ENCODE measurements around the gene FNDC7.
"Not testable (repeated sequence)": the region's sequence is repeated elsewhere in the genome, so short reads cannot be mapped to it uniquely, and the experiment has no call there.

FNDC7 gene

DNA sequence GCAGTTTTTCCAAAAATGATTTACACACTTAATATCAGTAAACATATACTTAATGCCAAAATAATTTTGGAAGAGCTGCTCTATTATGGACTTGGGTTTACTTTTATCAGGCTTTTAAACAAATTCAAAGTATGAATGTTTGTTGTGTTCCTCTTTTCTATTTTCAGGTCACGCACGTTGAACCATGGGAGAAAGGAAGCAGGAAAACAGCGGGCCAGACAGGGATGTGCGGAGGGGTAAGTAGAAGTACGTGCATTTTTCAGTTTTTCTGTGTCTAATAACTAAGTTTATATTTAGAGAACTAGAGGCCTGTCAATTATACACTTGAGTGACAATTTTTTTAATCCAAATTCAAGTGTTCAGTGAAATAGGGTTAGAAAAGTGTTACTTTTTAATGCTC, 17.2 kb upstream of the FNDC7 start:
- DNase-seq (no peak), ATAC-seq (no peak)

DNA sequence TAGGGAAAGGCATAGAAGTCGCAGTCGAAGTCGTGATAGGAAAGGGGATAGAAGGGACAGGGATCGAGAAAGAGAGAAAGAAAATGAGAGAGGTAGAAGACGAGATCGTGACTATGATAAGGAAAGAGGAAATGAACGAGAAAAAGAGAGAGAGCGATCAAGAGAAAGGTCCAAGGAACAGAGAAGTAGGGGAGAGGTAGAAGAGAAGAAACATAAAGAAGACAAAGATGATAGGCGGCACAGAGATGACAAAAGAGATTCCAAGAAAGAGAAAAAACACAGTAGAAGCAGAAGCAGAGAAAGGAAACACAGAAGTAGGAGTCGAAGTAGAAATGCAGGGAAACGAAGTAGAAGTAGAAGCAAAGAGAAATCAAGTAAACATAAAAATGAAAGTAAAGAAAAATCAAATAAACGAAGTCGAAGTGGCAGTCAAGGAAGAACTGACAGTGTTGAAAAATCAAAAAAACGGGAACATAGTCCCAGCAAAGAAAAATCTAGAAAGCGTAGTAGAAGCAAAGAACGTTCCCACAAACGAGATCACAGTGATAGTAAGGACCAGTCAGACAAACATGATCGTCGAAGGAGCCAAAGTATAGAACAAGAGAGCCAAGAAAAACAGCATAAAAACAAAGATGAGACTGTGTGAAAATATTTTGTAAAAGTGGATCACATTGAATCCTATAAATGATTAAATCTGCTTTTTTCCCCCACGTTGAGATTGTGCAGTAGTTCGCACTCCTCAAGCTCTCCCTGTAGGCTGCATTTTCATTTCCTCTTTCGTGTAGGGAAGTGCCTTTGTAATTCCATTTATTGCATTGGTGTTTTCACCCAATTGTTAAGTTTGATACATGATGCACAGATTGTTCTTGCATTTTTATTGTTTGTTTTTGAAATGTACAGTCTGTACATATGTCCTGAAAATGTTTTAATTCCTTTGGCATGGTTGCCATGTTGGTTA, 13.1 kb upstream of the FNDC7 start:
- DNase-seq = no peak
- ATAC-seq = no peak

DNA sequence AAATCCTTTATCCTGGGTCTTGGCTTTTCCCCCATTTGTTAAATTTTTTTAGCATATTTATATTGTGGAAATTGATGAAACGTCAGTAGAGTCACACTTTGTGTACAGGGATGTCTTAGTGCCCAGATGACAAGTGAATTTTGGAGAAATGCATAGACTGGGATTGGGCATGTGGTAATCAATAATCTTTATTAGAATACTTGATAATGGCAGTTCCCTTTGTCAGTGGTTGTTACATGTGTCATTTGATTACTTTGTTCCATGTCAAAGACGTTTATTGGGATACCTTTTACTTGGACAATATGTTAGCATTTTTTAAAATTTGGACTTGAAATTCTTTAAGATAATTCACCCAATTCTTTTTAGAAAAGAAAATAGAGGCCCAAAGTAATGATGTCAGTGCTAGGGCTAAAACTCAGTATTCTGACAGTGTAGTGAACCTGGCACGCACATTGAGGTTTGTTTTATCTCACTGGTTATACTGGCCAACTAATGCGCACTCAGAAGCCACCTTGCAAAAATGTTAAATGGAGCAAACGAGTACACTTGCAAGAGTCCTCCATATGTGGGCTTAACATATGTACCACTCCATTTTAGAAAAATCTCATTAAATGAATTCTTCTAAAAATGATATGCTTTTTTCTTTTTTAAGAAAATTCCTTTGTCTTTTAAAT, 11.4 kb upstream of the FNDC7 start:
- no peak for DNase-seq

DNA sequence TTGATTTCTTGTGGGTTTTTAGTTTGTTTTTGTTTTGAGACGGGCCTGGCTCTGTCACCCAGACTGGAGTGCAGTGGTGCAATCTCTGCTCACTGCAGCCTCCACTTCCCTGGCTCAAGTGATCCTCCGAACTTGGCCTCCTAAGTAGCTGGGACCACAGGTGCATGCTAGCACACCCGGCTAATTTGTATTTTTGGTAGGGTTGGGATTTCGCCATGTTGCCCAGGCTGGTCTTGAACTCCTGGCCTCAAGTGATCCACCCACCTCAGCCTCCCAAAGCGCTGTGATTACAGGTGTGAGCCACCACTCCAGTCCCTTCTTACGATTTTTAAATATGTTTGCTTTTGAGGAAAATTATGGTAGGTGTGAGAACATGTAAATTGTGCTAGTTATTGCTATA, 10.6 kb upstream of the FNDC7 start:
- not testable (repeated sequence) for DNase-seq, ATAC-seq

More for the DNA sequence above, 11.4 kb upstream of the FNDC7 start:
- no peak for ATAC-seq

DNA sequence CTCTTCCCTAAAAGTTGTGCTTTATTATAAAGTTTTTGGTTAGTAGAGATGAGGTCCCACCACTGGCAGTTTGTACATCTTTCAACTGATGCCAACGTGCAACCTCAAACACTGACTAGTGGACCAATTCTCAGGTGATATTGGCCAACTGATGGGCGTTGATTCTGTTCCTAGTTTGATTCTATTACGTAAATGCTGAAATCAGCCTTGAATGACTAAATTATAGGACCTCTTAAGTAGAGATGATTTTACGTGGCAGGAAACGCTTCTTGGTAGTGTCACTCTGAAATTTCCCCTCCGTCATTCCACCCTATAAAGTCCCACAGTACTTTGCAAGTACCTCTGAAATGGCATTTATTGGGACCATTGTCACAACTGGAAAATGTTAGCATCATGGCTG, 8.8 kb upstream of the FNDC7 start:
- ATAC-seq (peak; percentile 76), DNase-seq (no peak)

DNA sequence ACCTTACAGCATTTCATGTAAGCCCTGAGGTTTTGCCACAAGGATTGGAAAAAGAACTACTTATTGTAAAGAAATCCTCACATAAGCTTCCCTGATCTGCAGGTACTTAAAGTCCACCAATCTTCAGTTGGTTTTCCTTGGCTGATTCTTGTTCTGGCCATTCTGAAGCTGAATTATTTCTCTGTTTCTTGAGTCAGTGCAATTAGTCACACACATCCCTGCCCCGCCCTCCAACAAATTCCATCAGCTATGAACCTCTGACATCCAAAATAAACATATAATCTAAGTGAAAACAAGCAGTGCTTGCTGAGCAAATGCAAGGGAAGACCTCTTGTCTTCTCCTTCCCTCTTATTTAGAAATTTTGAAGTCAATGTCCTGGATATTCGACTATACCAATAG, 8.2 kb upstream of the FNDC7 start:
- ATAC-seq = no peak
- DNase-seq = no peak

DNA sequence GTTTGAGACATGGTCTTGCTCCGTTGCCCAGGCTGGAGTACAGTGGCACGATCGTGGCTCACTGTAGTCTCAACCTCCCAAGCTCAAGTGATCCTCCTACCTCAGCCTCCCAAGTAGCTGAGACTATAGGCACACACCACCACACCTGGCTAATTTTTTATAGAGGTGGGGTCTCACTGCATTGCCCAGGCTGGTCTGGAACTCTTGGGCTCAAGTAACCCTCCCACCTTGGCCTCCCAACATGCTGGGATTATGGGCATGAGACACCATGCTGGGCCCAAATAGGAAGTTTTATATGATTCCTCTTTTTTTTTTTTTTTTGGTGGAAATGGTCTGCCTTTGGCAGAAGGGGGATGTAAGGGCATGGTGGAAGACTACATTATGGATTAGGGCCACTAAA, 6.1 kb upstream of the FNDC7 start:
- ATAC-seq = no peak
- DNase-seq = no peak

DNA sequence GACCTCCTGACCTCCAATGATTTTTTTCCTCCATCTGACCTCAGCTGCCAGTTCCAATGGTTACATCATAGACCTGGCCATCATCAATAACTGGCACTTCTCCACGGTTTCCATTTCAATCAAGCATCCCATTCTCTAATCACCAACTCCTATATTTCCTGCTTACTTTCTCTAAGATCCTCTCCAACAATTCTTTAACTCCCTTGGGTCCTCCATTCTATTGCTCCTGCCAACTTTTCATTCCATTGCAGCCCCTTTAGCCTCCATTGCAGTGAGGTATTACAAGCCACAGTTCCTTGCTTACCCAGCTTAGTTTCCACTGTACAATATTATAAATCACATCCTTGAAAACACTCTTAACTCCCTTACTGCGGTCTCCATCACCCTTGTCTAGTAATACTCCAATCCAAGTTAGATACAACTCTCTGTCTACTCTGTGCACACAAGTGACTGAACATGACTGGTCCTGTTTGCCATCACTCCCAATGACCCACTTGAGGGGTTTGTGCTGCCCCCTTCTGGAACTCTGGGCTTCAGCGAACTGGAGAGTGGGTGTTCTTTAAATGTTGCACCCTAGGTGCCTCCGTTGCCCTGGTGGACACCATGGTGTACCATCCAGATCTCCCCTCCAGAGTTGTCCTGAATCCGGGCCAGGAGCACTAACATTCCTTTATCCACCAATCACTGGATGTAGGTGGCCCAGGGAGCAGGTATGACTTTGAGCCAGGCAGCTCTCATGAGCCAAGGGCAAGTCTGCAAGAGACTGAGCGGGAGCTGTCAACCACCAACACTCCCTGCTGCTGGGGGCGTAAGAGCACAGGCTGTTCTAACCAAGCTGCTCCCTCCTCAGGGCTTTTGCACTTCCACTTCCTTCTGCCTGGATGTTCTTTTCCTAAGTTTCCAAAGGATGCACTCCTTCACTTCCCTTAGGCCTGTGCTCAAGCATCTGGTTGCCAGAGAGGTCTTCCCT, 3.7 kb upstream of the FNDC7 start:
- ATAC-seq = peak; percentile 70
- peak; percentile 70 for DNase-seq

DNA sequence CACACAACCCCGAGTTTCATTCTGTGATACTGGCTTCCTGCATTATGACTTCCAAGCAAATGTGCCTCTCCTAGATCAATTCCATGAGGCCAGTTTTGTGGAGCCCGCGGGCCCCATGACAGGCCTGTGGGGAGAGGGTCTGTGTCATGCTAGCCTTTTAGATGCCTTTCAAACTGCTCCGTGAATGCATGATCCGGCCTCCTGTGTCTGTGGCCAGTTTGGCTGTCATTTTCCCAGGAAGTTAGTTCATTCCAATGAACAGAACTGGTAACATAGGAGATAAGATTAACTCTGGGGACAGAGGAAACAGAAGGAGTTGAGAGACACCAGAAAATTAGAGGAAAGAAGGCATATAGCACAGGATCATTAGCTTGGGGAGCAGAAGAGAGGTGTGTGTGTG, 3.2 kb downstream of the FNDC7 start:
- DNase-seq = no peak
- no peak for ATAC-seq

DNA sequence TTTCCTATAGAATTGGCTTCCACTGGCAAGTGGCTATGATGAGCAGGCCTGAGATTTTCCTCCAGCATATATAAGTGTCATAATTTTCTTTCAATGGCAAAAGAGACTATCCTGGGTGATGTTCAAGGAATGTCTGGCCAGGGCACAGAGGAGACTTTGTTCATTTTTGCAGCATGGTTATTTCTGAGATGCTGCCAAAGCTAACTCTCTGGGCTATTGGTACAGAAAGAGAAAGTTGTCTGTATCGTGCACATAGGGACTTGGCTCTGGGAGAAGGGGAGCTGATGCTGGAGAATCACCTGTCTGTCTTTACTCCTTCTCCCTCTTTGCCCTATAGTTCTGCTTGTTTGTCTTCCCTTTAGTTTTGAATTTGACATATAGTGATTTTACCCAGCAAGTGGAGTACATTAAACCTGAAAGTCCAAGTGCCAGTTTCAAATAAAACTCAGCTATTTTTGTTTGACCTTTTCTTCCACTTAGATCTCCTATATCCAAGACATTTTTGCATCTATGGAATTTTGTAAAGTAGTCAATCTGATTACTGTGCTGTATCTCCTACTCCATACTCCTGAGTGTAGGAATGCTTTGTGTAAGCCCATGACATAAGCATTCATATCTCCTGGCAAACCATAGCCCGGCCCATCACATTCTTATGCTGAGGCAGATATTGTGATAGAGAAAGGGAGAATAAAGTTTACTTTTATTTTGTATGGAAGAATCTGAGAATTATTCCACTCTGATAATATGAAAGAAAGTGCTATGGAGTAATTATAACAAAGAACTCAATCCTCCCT, 3.9 kb downstream of the FNDC7 start:
- no peak for ATAC-seq
- DNase-seq = no peak

DNA sequence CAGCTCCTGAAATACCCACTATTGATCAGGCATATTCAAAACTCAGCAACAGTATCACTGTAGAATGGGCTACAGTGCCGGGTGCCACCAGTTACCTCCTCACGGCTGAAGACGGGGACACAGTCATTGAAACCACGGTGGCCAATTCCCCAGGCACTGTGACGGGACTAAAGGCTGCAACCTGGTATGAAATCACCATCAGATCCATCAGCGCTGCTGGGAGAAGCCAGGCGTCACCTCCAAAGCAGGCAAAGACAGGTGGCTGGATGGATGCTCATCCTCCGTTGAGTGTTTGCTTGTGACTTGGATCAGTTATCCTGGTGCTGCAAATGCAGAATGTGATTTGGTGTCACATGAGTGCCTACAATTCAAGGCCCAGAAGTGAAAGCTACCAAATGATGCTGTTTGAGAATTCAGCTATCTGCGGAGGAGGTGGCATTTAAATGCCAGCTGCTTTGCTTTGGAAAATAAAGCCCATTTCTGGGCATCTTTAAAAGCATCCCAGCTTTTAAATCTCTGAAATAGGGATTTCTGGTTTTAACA, 5.1 kb downstream of the FNDC7 start:
- ATAC-seq = no peak
- no peak for DNase-seq

DNA sequence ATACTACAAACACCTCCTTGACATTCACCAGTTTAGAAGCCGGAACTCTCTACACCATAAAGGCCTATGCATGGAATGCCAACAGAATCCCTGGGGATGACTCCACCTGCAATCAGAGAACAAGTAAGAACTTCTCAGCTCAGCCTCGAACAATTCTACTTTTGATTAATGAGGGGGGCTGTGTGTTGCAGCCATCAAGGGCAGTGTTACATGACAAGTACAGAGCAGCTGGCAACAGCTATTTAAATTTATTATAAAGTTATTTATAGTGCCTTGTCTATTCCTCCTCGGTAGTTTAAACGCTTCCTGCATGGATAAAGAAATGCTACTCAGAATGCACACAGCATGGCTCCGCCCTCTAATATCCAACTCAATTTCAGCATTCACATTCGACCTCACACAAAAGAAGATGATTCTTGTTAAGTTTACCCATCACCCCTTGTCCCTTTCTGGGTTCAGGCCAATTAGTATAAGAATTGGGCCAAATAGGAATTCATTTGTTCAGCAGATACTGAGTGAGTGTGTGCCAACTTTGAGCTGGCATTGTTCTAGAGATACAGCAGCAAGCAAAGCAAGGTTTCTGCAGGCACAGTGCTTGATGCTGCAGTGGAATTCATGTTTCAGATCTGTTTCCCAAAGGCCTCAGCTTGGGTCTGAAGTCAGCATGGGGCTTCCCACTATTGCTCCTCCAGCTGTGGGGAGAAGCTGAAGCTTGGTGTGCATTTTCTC, 6.4 kb downstream of the FNDC7 start:
- no peak for DNase-seq
- ATAC-seq = no peak

DNA sequence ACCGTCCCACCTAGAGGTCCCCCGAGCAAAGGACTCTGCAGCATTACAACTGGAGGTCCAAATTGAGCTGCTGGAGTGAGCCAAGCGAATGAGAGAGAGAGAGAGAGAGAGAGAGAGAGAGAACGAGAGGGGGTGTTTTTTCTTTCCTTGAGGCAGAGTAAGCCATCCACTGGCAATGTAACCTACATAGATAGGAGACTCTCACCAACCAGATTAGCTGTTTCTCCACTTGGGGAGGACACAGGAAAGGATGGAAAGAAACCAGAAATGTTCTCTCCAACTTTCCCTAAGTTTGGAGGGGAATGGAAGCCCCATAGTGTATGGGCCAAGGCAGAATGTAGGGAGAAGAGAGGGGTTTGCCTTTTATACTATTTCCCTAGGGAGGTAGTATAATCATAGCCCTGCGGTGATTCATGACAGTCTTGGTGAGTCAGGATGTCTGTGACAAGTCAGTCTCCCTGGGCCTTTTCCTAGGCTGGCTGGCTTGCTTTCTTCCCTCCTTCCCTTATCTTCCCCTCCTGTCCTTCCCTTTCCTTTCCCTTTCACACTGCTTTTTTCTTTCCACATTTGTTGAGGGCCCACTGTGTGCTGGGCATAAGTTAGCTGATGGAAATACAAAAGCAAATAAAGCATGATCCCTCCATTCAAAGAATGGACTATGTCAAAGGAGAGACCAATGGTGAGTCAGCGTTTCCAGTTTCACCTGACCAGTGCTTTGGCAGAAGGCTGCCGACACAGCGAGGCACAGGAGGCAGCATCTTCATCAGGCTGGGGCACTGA, 7.1 kb downstream of the FNDC7 start:
- ATAC-seq = no peak

DNA sequence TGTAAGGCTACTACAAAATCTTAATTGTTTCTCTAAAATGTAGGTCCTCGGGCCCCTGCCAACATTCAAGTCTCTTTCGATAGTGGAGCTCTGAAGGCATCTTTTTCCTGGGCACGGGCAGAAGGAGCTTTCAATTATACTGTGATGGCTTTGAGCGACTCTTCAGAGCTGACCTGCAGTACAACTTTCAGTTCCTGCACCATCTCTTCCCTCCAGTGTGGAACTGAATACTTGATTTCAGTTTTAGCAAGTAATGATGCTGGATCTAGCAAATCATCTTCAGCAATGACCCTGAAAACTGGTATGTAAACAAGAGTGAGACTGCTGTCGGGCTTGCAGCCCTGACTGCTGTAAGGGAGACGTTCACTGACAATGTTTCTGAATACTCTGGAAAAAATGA, 9.6 kb downstream of the FNDC7 start:
- DNase-seq (no peak), ATAC-seq (no peak)

More for the DNA sequence above, 7.1 kb downstream of the FNDC7 start:
- no peak for DNase-seq

DNA sequence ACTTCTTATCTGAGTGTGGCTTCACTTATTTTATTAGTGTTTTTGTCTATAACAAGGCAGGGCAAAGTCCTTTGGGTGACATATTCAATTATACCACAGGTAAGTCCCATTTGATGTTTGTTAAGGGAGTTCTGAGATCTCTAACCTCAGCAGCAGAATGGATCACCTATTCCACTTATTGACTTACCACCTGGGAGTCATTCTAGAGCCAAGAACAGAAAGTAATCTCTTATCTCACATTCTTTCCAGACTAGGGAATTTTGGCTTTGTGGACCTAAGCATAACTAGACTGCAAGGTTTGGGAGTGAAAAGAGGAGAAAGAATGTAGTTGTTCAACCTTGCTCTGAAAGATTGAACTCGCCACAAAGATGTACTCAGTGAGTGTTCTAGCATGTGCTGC, 13.2 kb downstream of the FNDC7 start:
- no peak for DNase-seq
- ATAC-seq = no peak

DNA sequence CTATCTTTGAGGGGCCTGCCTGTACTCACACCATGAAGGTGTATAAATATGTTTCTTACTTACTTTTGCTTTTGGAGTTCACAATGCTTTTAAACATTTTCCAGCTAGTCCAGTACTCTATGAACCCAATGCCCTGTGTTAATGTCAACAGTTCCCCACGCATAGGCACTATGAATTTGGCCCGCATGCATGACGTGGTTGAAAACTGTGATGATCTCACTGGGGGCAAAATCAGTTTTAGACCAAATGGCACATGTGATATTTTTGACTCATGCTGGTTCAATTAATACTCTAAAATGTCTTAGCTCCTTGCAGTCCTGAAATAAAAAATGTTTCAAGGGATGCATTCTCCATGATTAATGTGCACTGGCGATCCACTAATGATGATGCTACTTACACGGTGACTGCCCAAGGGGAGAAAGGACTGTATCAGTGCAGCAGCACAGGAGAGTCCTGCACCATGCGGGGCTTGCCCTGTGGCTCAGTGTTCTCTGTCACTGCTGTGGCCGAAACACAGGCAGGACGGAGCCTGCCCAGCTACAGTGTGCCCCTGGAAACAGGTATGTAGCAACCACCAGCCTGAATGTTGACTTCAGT, 15.7 kb downstream of the FNDC7 start:
- DNase-seq (no peak), ATAC-seq (no peak)

DNA sequence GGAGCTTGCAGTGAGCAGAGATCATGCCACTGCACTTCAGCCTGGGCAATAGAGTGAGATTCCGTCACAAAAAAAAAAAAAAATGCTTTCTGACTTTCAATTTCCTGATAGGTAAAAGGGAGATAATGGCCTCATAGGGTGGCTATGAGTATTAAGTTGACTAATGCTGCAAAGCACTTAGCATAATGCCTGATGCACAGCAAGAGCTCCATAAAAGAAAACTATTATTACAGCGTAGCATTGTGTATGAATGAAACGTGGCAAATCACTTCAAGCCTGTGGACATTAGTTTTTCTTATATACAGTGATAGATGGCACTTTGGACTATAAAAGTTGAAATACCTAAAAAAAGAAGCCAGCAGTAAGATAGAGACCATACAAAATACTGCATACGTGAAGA, 16.8 kb downstream of the FNDC7 start:
- DNase-seq = no peak
- ATAC-seq = no peak

DNA sequence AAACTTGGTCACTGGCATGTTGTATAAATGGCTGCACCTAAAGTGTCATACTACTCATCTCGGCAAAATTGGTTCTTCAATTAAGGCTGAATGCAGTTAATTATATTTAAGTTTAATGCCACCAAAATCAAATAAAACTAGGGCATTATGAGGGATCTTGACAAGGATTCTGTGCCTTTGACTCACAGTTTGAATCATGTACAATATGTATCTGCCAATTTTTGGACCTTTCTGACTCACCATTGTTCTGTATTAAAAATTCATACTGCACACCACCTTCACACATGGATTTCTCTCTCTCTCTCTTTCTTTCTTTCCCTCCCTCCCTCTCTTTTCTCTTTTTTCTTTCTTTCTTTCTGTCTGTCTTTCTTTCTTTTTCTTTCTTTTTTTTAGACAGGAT, 19.7 kb downstream of the FNDC7 start:
- no peak for DNase-seq
- ATAC-seq = no peak

DNA sequence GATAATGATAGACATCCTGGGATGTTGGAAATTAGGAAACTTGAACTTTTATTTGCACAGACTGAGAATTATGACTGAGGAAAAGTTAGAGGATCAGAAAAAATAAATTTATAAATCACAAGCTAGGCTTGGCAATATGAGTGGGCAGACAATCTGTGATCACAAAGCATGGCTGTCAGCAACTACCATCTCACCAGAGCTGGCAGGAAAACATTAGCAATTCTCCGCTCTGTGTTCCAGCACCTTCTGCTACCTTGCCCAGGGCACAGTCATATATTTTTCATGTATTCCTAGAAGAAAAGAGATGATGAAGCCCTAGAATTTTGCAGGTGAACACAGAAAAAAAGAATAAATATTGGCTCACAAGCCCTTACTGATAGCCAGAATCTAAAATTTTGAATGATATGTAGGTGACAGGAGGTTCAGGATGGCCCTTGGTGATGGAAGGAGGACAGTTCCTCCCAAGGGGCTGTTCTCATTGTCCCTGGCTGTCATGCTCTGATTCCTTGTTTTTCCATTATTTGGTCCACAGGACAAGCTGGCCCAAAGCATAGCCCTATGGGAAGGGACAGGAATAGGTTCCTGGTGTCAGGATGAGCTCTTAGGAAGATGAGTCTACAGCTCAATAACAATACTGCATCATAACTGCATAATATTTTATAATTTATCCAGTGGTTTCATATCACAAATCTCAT, 21.6 kb downstream of the FNDC7 start:
- ATAC-seq = no peak

More for the DNA sequence above, 21.6 kb downstream of the FNDC7 start:
- DNase-seq = no peak
